ACC112 (cell line): ENCODE data around the gene BCAR3.
"Not testable (repeated sequence)": the region's sequence is repeated elsewhere in the genome, so short reads cannot be mapped to it uniquely, and the experiment has no call there.

Experiments used
- H2AFZ ChIP-seq: fragments of 200-600 bp; sonication (generic); one replicate; pipeline ENCODE4 v1.6.0; 2017; ENCODE audit warnings: antibody characterized with exemption, low read length; ENCODE audit not compliant: unreplicated experiment
- H3K27ac ChIP-seq: fragments of 200-600 bp; sonication (generic); 2 replicates; pipeline ENCODE4 v1.5.1; 2014; ENCODE audit warnings: low read depth, mild to moderate bottlenecking, antibody characterized with exemption, low read length, moderate library complexity
- H3K27me3 ChIP-seq: fragments of 200-600 bp; sonication (generic); 2 replicates; pipeline ENCODE4 v1.6.1; 2014; ENCODE audit warnings: mild to moderate bottlenecking, antibody characterized with exemption, low read length, moderate library complexity, mixed read lengths; ENCODE audit not compliant: insufficient read depth
- H3K36me3 ChIP-seq: fragments of 200-600 bp; sonication (generic); 2 replicates; pipeline ENCODE4 v1.6.1; 2016; ENCODE audit warnings: mild to moderate bottlenecking, antibody characterized with exemption, low read length, moderate library complexity, mixed read lengths; ENCODE audit not compliant: insufficient read depth
- H3K4me1 ChIP-seq: fragments of 200-600 bp; sonication (generic); one replicate; pipeline ENCODE4 v1.6.1; 2016; ENCODE audit warnings: low read length, mixed read lengths; ENCODE audit not compliant: insufficient read depth, unreplicated experiment, control insufficient read depth
- H3K4me3 ChIP-seq: fragments of 200-600 bp; sonication (generic); 2 replicates; pipeline ENCODE4 v1.5.1; 2014; ENCODE audit warnings: mild to moderate bottlenecking, low read depth, low read length
- H3K79me2 ChIP-seq: fragments of 200-600 bp; sonication (generic); one replicate; pipeline ENCODE4 v1.6.0; 2016; ENCODE audit warnings: low read length; ENCODE audit not compliant: control insufficient read depth, unreplicated experiment, insufficient read depth

The BCAR3 gene

DNA sequence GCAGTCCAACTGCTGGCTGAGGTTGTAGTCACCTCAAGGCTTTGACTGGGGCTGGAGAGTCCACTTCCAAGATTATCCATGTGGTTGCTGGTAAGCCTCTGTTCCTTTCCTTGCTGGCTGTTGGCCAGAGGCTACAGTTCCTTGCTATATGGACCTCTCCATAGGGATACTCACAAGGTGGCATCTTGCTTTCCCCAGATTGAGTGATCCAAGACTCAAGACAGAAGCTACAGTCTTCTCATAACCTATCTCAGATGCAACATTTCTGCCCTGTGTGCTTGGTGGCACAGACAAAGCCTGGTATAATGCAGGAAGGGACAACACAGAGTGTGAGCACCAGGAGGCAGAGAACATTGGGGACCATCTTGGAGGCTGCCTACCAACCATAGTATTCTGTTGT lies 121.9 kb downstream of the BCAR3 start:
- peaks cover 35% of the 10 kb centered on the region for H3K36me3 ChIP-seq

DNA sequence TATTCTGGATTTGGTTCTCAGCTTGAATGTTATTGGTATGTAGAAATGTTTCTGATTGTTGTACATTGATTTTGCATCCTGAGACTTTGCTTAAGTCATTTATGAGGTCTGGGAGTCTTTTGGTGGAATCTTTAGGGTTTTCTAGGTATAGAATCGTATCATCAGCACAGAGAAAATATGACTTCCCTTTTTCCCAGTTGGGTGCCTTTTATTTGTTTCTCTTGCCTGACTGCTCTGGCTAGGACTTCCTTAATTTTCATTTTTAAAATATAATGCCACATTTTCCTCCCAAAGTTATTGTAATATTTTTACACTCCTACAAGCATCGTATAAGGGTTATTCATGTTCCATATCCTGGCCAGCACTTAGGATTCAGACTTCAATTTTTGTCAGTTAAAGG lies 122.6 kb downstream of the BCAR3 start:
- H2AFZ ChIP-seq: no peak overlapping the region
- no peaks in the 10 kb centered on the region for H3K27me3 ChIP-seq
- H3K27ac ChIP-seq: no peak overlapping the region
- peaks cover 14% of the 10 kb centered on the region for H3K4me1 ChIP-seq
- H3K4me3 ChIP-seq: no peak overlapping the region
- H3K79me2 ChIP-seq: no peaks in the 10 kb centered on the region
- H3K36me3 ChIP-seq: peaks cover 33% of the 10 kb centered on the region

More for the DNA sequence above, 121.9 kb downstream of the BCAR3 start:
- Histone ChIP-seq H3K27me3 (no peaks in the 10 kb centered on the region), H2AFZ (no peak overlapping the region), H3K4me1 (peaks cover 8% of the 10 kb centered on the region), H3K79me2 (no peaks in the 10 kb centered on the region), H3K4me3 (no peak overlapping the region), H3K27ac (no peak overlapping the region)

DNA sequence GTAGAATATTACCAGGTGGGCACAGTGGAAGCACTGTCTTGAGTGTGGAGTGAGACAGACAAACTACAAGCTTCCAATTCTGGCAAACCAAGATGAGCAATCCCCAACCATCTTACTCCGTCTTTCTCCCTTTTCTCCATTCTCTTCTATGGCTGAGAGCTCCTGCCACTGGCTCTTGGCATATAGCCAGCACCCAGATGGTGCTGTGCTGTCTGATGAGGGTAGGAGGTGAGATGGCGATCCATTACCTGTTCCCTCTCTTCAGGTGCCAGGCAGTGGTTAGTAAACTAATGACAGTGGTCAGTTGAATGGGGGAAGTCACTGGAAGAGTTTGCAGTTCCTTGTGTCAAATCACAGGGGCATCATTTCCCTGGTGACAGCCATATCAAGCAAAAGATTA lies 125.3 kb downstream of the BCAR3 start:
- H2AFZ ChIP-seq: no peak overlapping the region
- no peak overlapping the region for H3K4me3 ChIP-seq
- H3K27ac ChIP-seq: no peak overlapping the region
- peaks cover 41% of the 10 kb centered on the region for H3K4me1 ChIP-seq
- H3K79me2 ChIP-seq: no peaks in the 10 kb centered on the region
- peaks cover 24% of the 10 kb centered on the region for H3K36me3 ChIP-seq
- H3K27me3 ChIP-seq: no peaks in the 10 kb centered on the region

DNA sequence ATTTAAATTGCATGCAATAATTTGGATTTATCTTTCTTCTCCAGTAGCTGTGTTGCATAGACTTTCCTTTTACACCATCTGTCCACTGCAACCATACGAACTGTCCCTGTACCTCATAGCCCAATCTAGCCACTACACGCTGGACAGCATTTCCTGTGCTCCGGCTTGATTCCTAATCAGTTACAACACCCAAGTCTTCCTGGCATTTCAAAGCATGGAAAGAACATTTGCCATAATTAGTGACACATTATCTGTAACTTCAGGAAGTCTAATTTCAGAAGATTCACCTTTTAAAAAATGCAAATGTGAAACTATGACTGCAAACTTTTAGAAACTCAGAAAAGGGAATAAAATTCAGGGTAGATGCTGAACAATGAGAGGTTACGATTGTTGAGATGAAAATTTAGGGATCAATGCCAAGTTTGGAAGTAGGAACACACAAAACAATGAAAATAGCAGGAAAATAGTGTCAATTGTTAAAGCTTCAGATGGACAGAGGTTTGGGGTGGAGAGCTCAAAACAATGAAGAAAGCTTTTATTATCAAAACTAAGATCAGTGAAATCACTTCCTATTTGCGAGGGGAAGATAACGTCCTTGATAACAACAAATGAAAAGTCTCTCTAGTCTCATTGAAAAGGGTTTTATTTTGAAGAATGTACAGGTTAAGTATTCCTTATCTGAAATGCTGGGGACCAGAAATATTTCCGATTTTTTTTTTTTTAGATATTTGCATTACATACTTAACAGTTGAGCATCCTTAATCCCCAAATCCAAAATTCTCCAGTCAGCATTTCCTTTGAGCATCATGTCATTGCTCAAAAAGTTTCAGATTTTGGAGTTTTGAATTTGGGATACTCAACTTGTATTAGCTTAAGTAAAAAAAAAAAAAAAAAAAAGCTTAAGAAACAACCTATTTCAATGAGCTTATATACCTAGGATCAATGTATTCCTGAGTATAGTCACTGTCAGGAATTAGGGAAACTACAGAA lies 126.5 kb downstream of the BCAR3 start:
- H3K27ac ChIP-seq: peak overlapping the region; percentile 14; the same call in 1 of the 2 replicates
- no peak overlapping the region for H3K4me3 ChIP-seq
- peaks cover 15% of the 10 kb centered on the region for H3K36me3 ChIP-seq
- H2AFZ ChIP-seq: no peak overlapping the region
- H3K79me2 ChIP-seq: no peaks in the 10 kb centered on the region
- H3K4me1 ChIP-seq: peaks cover 41% of the 10 kb centered on the region
- no peaks in the 10 kb centered on the region for H3K27me3 ChIP-seq

DNA sequence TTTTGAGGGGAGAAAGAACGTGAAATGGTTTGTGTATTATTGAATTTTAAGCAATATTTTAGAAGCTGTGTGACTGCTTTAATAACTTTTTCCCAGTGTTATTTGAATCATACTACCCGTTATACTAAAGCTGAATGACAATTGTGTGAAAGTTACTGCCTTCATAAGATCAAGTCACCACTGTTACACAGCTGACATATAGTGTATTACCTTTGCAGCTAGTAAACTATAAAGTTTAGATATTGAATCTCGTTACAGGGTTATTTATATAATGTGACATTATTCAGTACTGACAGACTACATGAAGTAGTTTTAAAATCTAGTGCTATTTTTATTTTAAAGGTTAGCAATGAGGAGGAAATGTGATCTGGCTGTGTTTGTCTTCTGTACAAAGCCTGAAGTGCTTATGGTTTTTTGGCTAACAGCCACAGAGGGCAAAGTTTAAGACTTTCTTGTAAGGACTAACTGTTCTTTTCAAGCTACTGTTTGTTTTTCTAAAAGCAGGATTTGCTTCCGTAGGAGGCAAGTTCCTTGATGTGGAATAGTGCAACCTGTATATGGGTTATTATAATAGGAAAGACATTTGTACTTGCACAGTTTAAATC lies 127.6 kb downstream of the BCAR3 start:
- H3K27me3 ChIP-seq, H3K79me2 ChIP-seq, H3K36me3 ChIP-seq, H2AFZ ChIP-seq: not testable (repeated sequence)
- Histone ChIP-seq H3K27ac (peak overlapping the region; percentile 61), H3K4me3 (peak overlapping the region; percentile 21; the same call in 1 of the 2 replicates), H3K4me1 (peaks cover 41% of the 10 kb centered on the region)

DNA sequence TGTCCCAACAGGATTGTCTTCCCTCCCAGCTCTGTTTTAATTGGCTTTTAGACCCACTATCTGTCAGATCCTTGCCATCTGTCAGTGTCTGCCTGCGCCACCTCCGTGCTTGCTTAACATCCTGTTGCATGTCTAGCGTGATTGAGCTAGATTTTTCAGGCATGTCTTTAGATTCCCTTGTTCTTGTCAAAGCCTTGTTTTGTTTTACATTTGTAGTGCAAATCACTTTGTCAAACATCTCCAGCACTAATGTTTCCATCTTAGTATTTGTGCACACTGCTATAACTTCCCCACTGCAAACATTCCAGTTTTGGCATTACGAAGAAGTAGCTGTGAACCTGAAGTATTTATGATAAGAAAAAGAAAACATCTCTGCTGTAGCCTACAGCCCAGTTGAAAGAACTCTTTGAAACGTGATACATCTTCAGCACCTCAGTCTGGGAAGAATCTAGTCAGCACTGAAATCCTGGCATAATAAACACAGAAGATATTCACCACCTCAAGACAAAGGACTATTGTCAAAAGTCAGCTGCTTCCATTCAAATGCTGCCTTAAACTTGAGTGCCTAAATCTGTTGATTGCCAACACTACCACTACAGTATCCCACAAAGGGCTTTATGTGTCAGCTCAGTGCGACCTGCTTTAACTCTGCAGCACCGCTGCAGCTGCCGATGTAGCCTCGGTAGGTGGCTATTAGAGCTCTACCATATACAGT lies 128.7 kb downstream of the BCAR3 start:
- Histone ChIP-seq H3K79me2 (no peaks in the 10 kb centered on the region), H3K4me3 (no peak overlapping the region; the same call in 1 of the 2 replicates), H3K4me1 (peaks cover 41% of the 10 kb centered on the region), H3K27me3 (no peaks in the 10 kb centered on the region), H2AFZ (no peak overlapping the region), H3K27ac (peak overlapping the region; percentile 61), H3K36me3 (0 out of 2 replicates have a peak, but pooled peaks cover 4% of the 10 kb centered on the region)

DNA sequence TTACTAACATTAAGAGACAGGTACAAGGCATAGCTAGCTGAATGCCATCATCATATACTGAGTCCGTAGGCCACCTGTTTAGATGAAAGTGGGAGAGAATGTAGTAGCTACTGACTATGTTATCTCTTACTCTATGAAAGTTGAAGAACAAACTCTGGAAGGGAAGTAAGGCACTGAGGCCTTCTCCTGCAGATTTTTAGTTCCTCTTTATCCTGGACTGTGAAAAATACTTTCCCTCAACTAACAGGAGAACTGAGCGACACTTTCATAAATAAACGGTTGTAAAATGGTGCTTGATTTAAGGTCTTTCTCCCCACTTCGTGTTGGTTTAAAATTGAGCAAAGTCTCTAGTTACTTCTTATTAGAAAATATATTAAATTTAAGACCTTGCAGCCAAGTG lies 131.8 kb downstream of the BCAR3 start:
- Histone ChIP-seq H3K79me2 (no peaks in the 10 kb centered on the region), H3K4me1 (peaks cover 34% of the 10 kb centered on the region), H3K27ac (no peak overlapping the region), H3K27me3 (no peaks in the 10 kb centered on the region), H3K36me3 (0 out of 2 replicates have a peak, but pooled peaks cover 4% of the 10 kb centered on the region), H2AFZ (no peak overlapping the region), H3K4me3 (no peak overlapping the region)

DNA sequence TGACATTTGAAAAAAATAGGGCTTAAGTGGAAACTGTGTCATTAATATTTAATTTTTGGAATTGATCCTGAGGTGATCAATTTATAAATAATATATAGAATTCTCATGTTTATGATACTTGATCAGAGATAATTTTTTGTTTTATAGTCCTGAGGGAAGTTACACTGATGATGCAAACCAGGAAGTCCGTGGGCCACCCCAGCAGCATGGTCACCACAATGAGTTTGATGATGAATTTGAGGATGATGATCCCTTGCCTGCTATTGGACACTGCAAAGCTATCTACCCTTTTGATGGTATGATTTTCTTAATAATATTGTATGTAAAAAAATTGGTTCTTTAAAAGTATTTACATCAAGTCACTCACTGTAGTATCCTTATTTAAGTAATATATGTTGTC lies 132.5 kb downstream of the BCAR3 start:
- Histone ChIP-seq H3K36me3 (peaks cover 4% of the 10 kb centered on the region; the same call in 1 of the 2 replicates), H3K4me1 (peaks cover 27% of the 10 kb centered on the region), H3K27ac (no peak overlapping the region), H2AFZ (no peak overlapping the region), H3K79me2 (no peaks in the 10 kb centered on the region), H3K27me3 (no peaks in the 10 kb centered on the region), H3K4me3 (no peak overlapping the region)

DNA sequence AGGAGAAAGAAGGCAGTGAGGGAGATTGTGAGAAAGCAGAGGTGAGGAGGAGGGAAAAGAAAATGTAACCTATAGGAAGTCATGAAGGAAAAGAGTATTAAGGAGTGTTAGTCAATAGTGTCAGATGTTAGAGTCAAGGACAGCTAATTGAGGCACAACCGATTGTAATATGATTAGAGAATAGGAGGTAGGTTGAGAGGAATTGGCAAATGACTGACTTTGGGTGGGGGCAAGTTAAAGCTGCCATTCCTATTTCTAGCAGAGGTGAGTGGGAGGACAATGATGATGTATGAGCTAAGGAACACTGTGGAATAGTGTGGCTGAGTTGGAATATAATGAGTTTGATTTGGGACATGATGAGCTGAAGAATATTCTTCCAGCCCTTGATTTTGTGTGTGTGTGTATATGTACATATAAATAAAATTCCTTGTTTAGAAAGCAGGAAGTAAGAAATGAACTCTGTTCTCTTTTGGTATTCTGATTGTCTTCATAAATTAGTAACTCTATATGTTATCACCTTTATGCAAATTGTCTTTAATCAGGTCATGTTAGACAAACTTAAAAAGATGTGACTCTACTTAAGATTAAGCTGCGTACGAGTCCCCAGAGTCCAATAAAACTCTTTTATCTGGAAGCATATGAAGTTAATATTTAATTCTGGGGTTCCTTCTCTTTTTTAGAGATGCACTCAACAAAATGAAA lies 135.3 kb downstream of the BCAR3 start:
- H3K79me2 ChIP-seq: no peaks in the 10 kb centered on the region
- H2AFZ ChIP-seq: no peak overlapping the region
- peaks cover 4% of the 10 kb centered on the region; the same call in 1 of the 2 replicates for H3K36me3 ChIP-seq
- H3K27ac ChIP-seq: no peak overlapping the region
- no peaks in the 10 kb centered on the region for H3K27me3 ChIP-seq
- no peaks in the 10 kb centered on the region for H3K4me1 ChIP-seq
- H3K4me3 ChIP-seq: no peak overlapping the region

DNA sequence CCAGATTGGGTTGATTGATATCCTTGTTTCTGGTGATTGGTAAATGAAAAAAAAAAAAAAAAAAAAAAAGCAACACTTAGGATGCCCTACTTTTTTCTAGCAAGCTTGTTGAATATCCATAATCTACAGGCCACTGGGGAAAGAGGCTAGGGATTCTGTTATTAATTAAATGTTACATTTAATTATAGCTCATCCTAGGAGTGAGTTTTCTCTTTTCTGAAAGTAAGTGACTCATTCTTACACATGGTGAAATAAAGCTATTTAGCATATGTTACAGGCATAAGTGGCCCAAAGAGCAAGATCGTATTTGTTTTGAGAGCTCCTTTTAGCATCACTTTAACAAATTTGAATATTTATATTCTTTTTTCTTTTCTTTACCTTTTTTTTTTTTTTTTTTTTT lies 139.2 kb downstream of the BCAR3 start:
- H3K27me3 ChIP-seq: no peaks in the 10 kb centered on the region
- no peaks in the 10 kb centered on the region for H3K79me2 ChIP-seq
- H3K4me3 ChIP-seq: no peak overlapping the region
- no peak overlapping the region for H3K27ac ChIP-seq
- H3K4me1 ChIP-seq: peaks cover 2% of the 10 kb centered on the region
- no peak overlapping the region for H2AFZ ChIP-seq
- H3K36me3 ChIP-seq: no peaks in the 10 kb centered on the region; the same call in 1 of the 2 replicates
